HG03565 (cell line): ENCODE data around the gene FUCA2.
A peak's percentile ranks its signal among the peaks of the same experiment; 100 is the strongest.

Experiments
- ATAC-seq: cut with Tn5 transposase; IDR thresholded peaks from one replicate; pipeline ENCODE4 v1.9.1; 2021; ENCODE audit warnings: mild to moderate bottlenecking, moderate library complexity; ENCODE audit not compliant: unreplicated experiment

The FUCA2 gene

DNA sequence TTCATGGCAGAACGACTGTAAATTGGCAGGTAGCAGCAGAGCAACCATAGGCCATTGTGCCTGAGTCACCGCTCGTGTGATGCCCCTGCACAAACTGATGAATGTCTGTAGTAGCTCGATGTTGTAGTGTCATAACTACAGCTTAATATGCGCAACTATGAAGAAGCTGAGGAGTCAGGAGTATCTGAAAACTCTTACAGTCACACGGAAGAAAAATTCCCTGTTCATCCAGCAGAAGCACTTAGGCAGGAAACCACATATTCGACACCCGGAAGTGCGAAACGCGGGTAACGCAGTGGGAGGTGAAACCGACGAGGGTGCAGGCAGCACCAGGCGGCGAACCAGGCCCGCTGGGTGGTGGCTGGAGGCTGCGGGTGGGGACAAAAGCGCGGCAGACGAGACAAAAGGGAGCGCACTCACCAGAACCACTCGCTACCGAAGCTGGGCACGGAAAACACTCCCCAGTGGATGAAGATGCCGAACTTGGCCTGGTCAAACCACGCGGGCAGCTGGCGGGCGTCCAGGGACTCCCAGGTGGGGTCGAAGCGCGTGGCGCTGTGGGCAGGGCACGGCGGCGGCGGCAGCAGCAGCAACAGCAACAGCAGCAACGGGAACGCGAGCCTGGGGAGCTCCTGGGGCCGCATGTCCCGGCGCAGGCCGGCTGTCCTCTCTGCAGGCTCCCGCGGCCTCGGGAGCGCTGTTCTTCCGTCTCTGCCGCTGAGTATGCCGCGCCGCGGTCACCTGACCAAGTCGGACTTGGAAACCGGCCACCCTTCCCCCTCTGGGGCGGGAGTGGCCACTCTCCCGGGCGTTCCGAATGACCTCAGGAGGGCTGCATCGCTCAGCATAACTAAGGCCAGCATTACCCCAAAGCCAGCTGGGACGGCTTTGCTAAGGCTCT, at the start of gene FUCA2:
Gene FUCA2 (minus strand): TSS at position 730 of the 901 bp plus-strand sequence. CDS start 86 bp downstream, at position 644.
- ATAC-seq, result peak; percentile 35

DNA sequence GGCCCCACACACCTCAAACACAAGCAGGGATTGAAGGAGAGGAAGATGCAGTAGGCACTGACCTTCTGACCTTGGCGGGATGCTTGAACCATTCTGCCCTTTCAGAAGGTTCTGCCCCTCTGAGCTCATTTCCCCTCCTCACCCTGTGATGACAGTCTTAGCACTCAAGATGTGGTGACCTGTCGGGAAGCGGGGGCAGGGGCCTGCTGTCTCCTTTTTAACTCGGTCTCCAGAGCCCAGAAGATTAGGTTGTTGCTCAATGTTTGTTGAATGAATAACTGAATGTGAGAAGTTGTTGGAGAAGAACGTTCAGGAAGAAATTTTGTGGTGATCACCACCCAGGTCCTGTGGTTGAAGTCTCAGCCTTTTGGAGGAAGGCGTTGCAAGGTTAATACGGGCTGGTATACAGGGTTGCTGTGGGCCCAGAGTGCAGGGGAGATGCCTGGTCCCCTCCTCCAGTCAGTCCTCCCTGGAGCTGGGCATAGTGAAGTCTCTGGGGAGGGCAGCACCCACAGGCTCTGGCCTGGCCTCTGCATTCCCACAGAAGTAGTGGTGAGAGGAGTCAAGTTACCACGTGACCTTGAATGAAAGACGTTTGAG, 49.7 kb upstream of the FUCA2 start:
- ATAC-seq, result no peak

GRCh38 chr6:143559051-143559660, 47.6 kb upstream of the FUCA2 start:
- no peak for ATAC-seq

DNA sequence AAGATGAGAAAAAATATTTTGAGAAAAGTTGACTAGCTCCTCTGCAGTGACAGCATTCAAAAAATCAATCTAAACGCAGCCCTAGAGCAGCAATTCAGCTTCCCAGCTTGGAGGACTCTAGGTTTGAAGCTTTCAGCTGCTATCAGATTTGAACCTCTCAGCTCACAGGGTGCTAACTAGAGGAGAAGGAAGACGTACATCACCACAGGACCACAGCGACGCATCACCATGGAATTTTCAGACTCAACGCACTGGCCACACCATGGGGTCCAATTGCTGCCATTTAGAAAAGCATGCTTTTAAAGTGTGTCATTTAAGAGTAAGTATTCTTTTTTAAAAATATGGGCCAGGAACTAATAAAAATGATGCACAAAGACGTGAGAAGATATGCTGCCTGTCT, 45.0 kb upstream of the FUCA2 start:
- ATAC-seq, result no peak

DNA sequence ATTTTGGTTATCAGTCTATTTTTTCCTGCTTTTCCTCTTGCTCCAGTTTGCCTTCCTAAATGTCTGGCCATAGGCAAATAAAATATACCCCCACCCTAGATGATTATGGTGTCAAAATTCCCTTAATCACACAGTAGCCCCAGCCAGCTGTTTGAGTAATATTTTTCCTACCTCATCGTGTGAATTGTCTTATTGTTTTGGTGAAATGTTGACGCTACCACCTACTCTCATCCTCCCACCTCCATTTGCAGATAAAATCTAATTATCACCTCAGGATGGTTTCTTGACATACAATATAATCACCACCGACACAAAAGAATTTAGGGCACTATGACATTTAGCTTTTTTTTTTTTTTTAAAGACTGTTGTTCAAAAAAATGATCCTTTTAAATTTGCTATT, 44.1 kb upstream of the FUCA2 start:
- ATAC-seq, result no peak

- ATAC-seq, result no peak
Observed at GRCh38 chr6:143555071-143555492, 43.6 kb upstream of the FUCA2 start.

- ATAC-seq, result no peak
Observed at GRCh38 chr6:143553337-143553736, 41.8 kb upstream of the FUCA2 start.

- no peak for ATAC-seq
Observed at GRCh38 chr6:143549949-143550268, 38.4 kb upstream of the FUCA2 start.

DNA sequence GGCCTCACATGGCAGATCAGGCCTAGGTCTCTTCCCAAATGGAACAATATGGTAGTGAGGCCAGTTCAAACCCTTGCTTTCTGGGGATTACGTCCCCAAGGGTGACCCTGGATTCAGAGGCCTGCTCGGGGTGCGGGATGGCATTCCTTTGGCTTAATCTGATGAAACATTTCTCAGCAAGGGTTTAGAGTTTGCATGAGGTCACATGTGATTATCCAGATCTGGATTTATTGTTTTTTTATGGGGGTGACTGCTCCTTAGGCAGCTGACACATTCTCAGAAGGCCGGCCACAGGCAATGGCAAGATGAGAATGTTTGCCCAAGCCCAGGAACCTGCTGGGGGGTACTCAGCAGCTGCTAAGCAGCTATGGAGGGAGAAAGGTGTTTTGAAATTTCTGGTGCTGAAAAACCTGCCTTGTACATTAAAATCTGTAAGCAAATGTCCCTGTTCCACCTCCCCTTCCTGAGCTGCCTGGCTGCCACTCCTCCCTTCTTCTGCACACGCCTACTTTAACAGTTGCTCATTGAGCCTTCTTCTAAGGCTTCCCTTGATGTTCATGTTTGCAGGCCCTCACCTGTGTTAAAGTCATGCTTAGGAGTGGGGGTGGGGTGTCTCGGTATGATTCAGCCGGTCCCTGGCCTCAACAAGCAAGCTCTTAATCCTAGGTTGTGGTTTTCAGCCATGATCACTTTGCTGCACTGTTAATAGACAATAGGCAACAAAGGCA, 37.9 kb upstream of the FUCA2 start:
- peak; percentile 77 for ATAC-seq

DNA sequence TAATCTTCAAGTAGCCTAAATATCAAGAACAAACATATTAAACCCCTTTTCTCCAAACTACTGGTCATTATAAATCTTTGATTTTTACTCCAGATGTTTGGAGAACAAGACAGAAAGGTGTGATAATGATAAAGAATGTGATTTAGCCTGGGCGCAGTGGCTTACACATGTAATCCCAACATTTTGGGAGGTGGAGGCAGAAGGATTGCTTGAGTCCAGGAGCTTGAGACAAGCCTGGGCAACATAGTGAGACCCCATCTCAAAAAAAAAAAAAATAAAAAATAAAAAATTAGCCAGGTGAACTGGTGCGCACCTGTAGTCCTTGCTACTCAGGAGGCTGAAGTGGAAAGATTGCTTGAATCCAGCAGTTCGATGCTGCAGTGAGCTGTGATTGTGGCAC, 35.1 kb upstream of the FUCA2 start:
- no peak for ATAC-seq

DNA sequence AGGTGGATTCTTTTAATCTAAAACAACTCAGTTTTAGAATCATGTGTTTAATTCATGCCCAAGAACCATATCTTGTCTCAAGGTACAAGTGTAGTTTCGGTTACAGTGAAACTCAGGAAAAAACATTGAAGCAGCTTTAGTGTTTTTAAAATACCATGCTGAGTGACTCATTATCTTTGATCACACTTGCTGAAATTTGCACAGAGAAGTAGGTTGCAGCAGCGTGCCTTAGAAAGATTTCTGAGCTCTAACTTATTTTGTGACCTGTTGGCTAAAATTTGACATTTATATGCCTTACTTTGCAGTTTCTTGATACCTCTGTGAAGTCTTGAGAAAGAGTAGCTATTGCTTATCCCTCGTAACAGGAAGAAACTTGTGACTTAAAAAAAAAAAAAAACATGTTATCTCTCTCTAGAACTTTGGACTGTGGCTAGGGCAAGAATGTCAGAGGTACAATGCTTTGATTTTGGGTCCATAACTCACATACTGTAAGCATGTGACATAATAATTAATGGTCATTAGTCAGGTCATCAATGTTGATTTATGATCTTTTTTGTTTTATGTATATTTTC, 34.5 kb upstream of the FUCA2 start:
- no peak for ATAC-seq

DNA sequence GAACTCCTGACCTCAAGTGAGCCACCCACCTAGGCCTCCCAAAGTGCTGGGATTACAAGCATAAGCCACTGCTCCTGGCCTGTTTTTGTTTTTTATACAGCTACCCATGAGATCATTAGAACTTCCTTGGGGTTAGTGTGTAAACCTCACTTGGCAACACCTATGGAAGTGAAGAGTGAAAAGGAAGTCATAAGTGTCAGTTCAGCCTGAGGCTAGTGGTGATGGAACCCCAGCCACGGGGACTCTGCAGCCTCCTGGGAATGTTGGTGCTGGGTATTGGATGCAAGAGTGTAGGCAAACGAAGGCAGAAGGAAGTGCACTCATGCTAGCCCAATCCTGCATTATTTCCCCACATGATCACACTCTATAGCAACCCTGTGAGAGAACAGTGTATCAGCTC, 33.6 kb upstream of the FUCA2 start:
- ATAC-seq, result no peak

- no peak for ATAC-seq
Observed at GRCh38 chr6:143544011-143544696, 32.6 kb upstream of the FUCA2 start.

GRCh38 chr6:143543435-143543834, 31.9 kb upstream of the FUCA2 start:
- ATAC-seq, result no peak

- no peak for ATAC-seq
Observed at GRCh38 chr6:143542888-143543287, 31.4 kb upstream of the FUCA2 start.

GRCh38 chr6:143540192-143540591, 28.7 kb upstream of the FUCA2 start:
- ATAC-seq, result no peak

DNA sequence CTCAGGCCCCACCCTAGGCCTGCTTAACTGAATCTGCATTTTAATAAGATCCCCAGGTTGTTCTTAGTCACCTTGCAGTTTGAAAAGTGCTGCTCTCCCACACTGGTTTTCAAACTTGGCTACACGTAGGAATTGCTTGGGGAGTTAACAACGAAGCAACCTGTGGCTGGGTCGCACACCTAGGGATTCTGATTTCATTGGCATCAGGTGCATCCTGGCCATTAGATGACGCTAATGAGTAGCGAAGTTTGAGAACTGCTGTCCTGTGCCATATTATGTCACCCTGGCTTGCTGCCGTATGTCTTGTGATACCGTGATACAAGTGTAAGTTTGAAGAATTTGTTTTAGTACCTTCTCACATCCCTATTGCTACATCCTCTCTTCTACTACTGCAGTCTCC, 28.2 kb upstream of the FUCA2 start:
- ATAC-seq, result no peak

- no peak for ATAC-seq
Observed at GRCh38 chr6:143539106-143539505, 27.6 kb upstream of the FUCA2 start.

DNA sequence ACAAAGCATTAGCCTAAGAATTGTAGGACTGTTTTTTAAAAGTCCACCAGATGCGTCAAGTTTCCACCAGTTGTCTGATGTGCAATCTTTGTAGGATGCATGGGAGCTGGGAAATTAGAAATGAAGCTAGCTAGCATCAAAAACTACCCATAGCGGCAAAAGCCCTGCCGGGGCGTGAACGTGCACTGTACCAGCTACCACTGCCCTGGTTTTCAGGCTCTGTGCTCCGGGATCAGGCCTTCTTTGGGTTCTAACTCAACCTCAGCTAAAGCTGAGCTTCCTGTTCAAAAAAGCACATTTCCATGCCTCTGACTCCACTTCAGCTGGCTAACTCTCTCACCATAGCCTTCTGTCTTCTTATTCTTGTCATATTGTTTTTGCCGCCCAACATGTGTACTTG, 26.9 kb upstream of the FUCA2 start:
- no peak for ATAC-seq

- ATAC-seq, result peak; percentile 43
Observed at GRCh38 chr6:143536866-143537691, 25.6 kb upstream of the FUCA2 start.
